GM12878 (cell line): Measurements from ENCODE around the gene B3GNT2. TPM values are rescaled to one million over a fixed set of nuclear protein-coding genes. Genes with fewer than 3 reads are reported as not detected.

Experiments
- CREB1 ChIP-seq: IDR thresholded peaks from 2 replicates; pipeline ENCODE4 v1.6.1; 2012; ENCODE audit warnings: low read depth, mild to moderate bottlenecking, inconsistent platforms
- E2F4 ChIP-seq: IDR thresholded peaks from 2 replicates; pipeline ENCODE4 v1.6.1; 2012; ENCODE audit warnings: low read depth, low read length, improper control_type of control experiment
- EP300 ChIP-seq, 2 experiments: fragments of 150-350 bp in 1 of 2; IDR thresholded peaks; 2 replicates each; pipeline ENCODE4 v1.6.1; 2011 to 2012; ENCODE audit warnings: low read depth in 2 of 2, low read length in 2 of 2, borderline replicate concordance in 1 of 2, improper control_type of control experiment in 1 of 2, inconsistent platforms in 1 of 2; ENCODE audit not compliant: control insufficient read depth in 1 of 2
- ETV6 ChIP-seq, 2 experiments: fragments of 450-650 bp in 1 of 2; IDR thresholded peaks in 1 of 2; conservative IDR thresholded peaks in 1 of 2; 2 replicates each; pipeline ENCODE4 v1.6.1; 2014; ENCODE audit warnings: antibody characterized with exemption in 1 of 2, borderline replicate concordance in 1 of 2, low read depth in 1 of 2, mild to moderate bottlenecking in 1 of 2, moderate library complexity in 1 of 2
- HCFC1 ChIP-seq: fragments of 150-350 bp; IDR thresholded peaks from 2 replicates; pipeline ENCODE4 v1.6.1; 2014; ENCODE audit warnings: low read length
- HDGF ChIP-seq: fragments of 450-650 bp; IDR thresholded peaks from 2 replicates; pipeline ENCODE4 v1.6.1; 2016; ENCODE audit warnings: antibody characterized with exemption
- IKZF1 ChIP-seq: fragments of 450-650 bp; conservative IDR thresholded peaks from 2 replicates; pipeline ENCODE4 v1.6.1; 2017; ENCODE audit warnings: antibody characterized with exemption, mild to moderate bottlenecking
- KLF5 ChIP-seq: fragments of 450-650 bp; IDR thresholded peaks from 2 replicates; pipeline ENCODE4 v1.6.1; 2014; ENCODE audit warnings: mild to moderate bottlenecking; ENCODE audit not compliant: partially characterized antibody
- MEF2B ChIP-seq: fragments of 450-650 bp; IDR thresholded peaks from 2 replicates; pipeline ENCODE4 v1.6.1; 2018; ENCODE audit warnings: mild to moderate bottlenecking, moderate library complexity; ENCODE audit not compliant: partially characterized antibody, poor library complexity, severe bottlenecking
- NBN ChIP-seq: fragments of 450-650 bp; IDR thresholded peaks from 2 replicates; pipeline ENCODE4 v1.6.1; 2016
- NR2F1 ChIP-seq: fragments of 450-650 bp; conservative IDR thresholded peaks from 2 replicates; pipeline ENCODE4 v1.6.1; 2017; ENCODE audit warnings: mild to moderate bottlenecking
- PML ChIP-seq: IDR thresholded peaks from 2 replicates; pipeline ENCODE4 v1.6.1; 2012; ENCODE audit warnings: low read length, inconsistent platforms
- POU2F2 ChIP-seq: IDR thresholded peaks from 3 replicates; pipeline ENCODE4 v1.6.1; 2011; ENCODE audit warnings: low read depth, mild to moderate bottlenecking, low read length, borderline replicate concordance
- RAD51 ChIP-seq: fragments of 450-650 bp; IDR thresholded peaks from 2 replicates; pipeline ENCODE4 v1.6.1; 2016; ENCODE audit warnings: moderate library complexity, mild to moderate bottlenecking, inconsistent platforms
- RELA ChIP-seq: fragments of 450-650 bp; IDR thresholded peaks from 2 replicates; pipeline ENCODE4 v1.8.0; 2014; ENCODE audit warnings: borderline replicate concordance; ENCODE audit not compliant: partially characterized antibody
- RUNX3 ChIP-seq: IDR thresholded peaks from 2 replicates; pipeline ENCODE4 v1.6.1; 2012; ENCODE audit warnings: low read length, inconsistent platforms
- SKIL ChIP-seq: fragments of 450-650 bp; IDR thresholded peaks from 2 replicates; pipeline ENCODE4 v1.6.1; 2017; ENCODE audit warnings: mild to moderate bottlenecking, low read depth, inconsistent platforms; ENCODE audit not compliant: poor library complexity, severe bottlenecking
- SP1 ChIP-seq: IDR thresholded peaks from one replicate; pipeline ENCODE4 v1.6.1; 2011; ENCODE audit warnings: low read depth, low read length
- TAF1 ChIP-seq: IDR thresholded peaks from 2 replicates; pipeline ENCODE4 v1.6.1; 2011; ENCODE audit warnings: mild to moderate bottlenecking, low read depth, low read length, borderline replicate concordance
- ZBED1 ChIP-seq: IDR thresholded peaks from 2 replicates; pipeline ENCODE4 v1.6.1; 2016; ENCODE audit warnings: borderline replicate concordance
- ZNF207 ChIP-seq: fragments of 450-650 bp; IDR thresholded peaks from 2 replicates; pipeline ENCODE4 v1.6.1; 2014; ENCODE audit warnings: antibody characterized with exemption, mild to moderate bottlenecking, borderline replicate concordance
- polyA plus RNA-seq, 11 experiments: library from polyadenylated mRNA; depleted of rRNA in 4 of 11; unstranded in 6 of 11; stranded (reverse) in 5 of 11; fragments of >200 nt; fragmentation: Nextera tagmentation in 4 of 11; fragmentation: Illumina TruSeq in 1 of 11; extraction: Ambion mirVana in 4 of 11; extraction: Trizol in 1 of 11; gene quantifications; 1 replicate in 1 of 11; 2 replicates in 10 of 11; pipeline versions ENCODE4 v1.2.1 to v1.2.3, GENCODE V29; 2011 to 2016; ENCODE audit warnings: inconsistent platforms in 2 of 11, missing spikeins in 2 of 11, low read depth in 1 of 11
- total RNA-seq, 4 experiments: library from RNA; depleted of rRNA in 3 of 4; stranded (reverse); fragments of >200 nt in 3 of 4; fragmentation: Illumina TruSeq in 1 of 4; extraction: Trizol in 1 of 4; gene quantifications; 2 replicates each; pipeline versions ENCODE4 v1.2.1 to v1.2.3, GENCODE V29; 2013 to 2021
- TF ChIP-seq, protein P1 (sequence below): fragments of 450-650 bp; IDR thresholded peaks from 2 replicates; pipeline ENCODE4 v1.6.1; 2014; ENCODE audit warnings: mild to moderate bottlenecking
- TF ChIP-seq, protein P2 (sequence below): fragments of 450-650 bp; IDR thresholded peaks from 2 replicates; pipeline ENCODE4 v1.6.1; 2017; ENCODE audit warnings: borderline replicate concordance

The B3GNT2 gene
- total and polyA plus RNA-seq, 10 of the 15 experiments (the other 5 are each of a cell fraction or from before 2014, with no cell fraction given): 19.7 to 103 (median 76.3) TPM

DNA sequence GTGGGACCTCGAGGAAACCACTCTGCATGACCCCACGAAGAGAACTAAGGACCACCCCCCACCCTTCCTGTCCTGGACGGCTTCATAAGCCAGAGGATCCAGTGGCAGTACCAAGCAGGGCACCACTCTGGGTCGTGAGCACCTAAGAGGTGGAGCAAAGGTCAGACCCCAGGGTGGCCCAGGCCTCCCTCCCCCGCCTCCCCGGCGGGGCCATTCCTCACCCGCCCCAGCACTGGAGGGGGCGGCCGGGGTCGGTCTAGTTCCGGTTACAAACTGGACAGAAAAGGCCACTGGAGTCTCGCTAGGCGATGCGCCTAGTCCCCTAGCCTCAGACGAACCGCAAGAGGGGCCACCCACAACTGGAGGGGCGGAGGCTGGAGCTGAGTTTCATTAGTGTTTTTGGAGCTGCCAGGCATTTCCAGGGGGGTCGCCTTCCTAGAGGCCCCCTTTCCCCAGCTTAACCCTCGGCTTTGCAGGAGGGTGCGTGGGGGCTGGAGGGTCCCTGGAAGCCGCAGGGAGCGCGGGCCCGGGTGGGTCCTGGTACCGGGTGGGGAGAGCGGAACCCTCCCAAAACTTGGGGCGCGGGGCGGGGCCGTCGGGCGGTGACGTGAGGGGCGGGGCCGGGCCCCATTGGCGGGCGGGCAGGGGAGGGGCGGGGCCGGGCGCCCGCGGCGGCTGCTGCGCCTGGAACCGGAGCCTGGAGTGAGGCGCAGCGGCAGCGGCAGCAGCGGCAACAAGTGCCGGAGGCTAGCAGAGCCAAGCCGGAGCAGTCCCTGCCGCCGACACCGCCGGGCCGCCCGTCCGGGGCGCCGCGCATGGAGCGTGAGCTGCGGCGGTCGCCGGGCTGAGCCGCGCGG is at the start of gene B3GNT2 (continued):
- TF ChIP-seq SKIL (peak; percentile 34), IKZF1 (peak; percentile 28), SP1 (no peak), HDGF (no peak; the same call in 1 of the 2 replicates), NBN (peak; percentile 53), TAF1 (peak; percentile 94), NR2F1 (peak; percentile 95), POU2F2 (peak; percentile 52; the same call in 1 of the 3 replicates), PML (no peak; the same call in 1 of the 2 replicates), ETV6 (conservative IDR thresholded peaks at IDR 0.05 in 1 of 2, IDR thresholded peaks at IDR 0.05 in 1 of 2; ENCODE audit: borderline replicate concordance in 1 of 2, low read depth in 1 of 2) (no peak), KLF5 (no peak), RAD51 (no peak), ZBED1 (no peak), RELA (no peak), HCFC1 (no peak), RUNX3 (peak; percentile 88), EP300 (IDR thresholded peaks at IDR 0.05; ENCODE audit: borderline replicate concordance in 1 of 2, control insufficient read depth in 1 of 2, low read depth in 2 of 2, low read length in 2 of 2) (no peak), CREB1 (peak; percentile 75; the same call in 1 of the 2 replicates), MEF2B (peak; percentile 47), ZNF207 (no peak), E2F4 (no peak)
- TF ChIP-seq, protein P1, sequence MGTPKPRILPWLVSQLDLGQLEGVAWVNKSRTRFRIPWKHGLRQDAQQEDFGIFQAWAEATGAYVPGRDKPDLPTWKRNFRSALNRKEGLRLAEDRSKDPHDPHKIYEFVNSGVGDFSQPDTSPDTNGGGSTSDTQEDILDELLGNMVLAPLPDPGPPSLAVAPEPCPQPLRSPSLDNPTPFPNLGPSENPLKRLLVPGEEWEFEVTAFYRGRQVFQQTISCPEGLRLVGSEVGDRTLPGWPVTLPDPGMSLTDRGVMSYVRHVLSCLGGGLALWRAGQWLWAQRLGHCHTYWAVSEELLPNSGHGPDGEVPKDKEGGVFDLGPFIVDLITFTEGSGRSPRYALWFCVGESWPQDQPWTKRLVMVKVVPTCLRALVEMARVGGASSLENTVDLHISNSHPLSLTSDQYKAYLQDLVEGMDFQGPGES: no peak
- TF ChIP-seq, protein P2, sequence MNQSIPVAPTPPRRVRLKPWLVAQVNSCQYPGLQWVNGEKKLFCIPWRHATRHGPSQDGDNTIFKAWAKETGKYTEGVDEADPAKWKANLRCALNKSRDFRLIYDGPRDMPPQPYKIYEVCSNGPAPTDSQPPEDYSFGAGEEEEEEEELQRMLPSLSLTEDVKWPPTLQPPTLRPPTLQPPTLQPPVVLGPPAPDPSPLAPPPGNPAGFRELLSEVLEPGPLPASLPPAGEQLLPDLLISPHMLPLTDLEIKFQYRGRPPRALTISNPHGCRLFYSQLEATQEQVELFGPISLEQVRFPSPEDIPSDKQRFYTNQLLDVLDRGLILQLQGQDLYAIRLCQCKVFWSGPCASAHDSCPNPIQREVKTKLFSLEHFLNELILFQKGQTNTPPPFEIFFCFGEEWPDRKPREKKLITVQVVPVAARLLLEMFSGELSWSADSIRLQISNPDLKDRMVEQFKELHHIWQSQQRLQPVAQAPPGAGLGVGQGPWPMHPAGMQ: no peak
